ENCODE data around the gene DOCK1.

The DOCK1 gene

DNA sequence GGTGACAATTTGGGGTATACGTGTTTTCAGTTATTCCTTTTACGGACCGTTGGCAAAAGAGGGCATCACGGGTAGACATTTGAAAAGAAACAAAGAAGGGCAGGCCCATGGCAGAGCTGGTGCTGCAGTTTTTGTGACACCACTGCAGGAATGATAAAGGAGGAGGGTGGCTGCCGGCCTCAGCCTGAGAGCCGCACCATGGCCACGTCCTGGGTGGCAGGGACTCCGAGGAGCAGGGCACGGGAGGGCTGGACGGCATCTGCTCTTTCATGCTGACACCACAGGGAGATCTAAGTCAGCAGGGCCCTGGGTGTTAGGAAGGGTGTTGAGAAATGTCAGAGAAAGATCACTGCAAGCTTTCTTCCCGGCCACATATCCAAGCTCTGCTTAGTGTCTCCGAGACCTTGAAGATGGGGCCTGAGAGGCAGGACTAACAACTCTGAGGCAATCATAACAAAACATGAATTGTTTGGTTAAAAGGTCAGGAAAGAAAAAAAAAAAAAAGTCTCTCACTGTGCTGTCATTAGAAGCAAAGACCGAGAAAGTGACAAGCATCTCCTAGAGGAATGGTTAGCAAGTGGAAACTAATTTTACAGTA lies 254.5 kb downstream of the DOCK1 start:
- Histone ChIP-seq H3K27me3 (ENCODE audit: control insufficient read depth in 1 of 2, insufficient read depth in 2 of 2, low read length in 2 of 2) (no peaks in the 10 kb centered on the region), H3K36me3 (ENCODE audit: control insufficient read depth in 2 of 2, insufficient read depth in 2 of 2, low read length in 2 of 2) (no peaks in the 10 kb centered on the region), H3K4me3 (ENCODE audit: low read length in 2 of 2) (no peak overlapping the region), H3K4me1 (ENCODE audit: control insufficient read depth, insufficient read depth, low read length) (peaks cover 3% of the 10 kb centered on the region), H3K9me3 (ENCODE audit: control insufficient read depth in 2 of 2, low read length in 2 of 2) (no peaks in the 10 kb centered on the region), H3K9ac (ENCODE audit: low read length in 2 of 2) (no peak overlapping the region), H3K27ac (ENCODE audit: low read length) (no peak overlapping the region)

DNA sequence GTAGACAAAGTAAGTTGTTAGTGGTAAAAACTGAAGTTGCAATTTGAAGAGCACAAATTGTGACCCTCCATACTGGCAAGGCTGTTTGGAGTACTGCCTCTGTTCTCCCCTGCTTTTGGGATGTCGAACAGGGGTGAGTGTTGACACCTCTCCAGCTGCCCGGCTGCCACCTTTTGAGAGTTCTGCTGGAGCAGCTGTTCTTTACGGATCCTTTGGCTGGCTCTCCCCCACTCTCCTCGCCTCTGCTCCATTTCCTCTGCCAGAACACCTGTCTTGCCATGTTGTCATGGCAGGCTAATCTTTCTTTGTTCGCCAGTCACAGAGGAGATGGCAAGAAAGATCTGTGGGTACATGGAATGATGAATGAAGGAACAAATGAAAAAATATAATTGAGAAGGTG lies 256.3 kb downstream of the DOCK1 start:
- peaks cover 3% of the 10 kb centered on the region for H3K4me1 ChIP-seq (ENCODE audit: control insufficient read depth, insufficient read depth, low read length)
- no peaks in the 10 kb centered on the region for H3K9me3 ChIP-seq (ENCODE audit: control insufficient read depth in 2 of 2, low read length in 2 of 2)
- no peaks in the 10 kb centered on the region for H3K27me3 ChIP-seq (ENCODE audit: control insufficient read depth in 1 of 2, insufficient read depth in 2 of 2, low read length in 2 of 2)
- H3K9ac ChIP-seq (ENCODE audit: low read length in 2 of 2), result no peak overlapping the region
- no peak overlapping the region for H3K27ac ChIP-seq (ENCODE audit: low read length)
- no peak overlapping the region for H3K4me3 ChIP-seq (ENCODE audit: low read length in 2 of 2)
- no peaks in the 10 kb centered on the region for H3K36me3 ChIP-seq (ENCODE audit: control insufficient read depth in 2 of 2, insufficient read depth in 2 of 2, low read length in 2 of 2)

DNA sequence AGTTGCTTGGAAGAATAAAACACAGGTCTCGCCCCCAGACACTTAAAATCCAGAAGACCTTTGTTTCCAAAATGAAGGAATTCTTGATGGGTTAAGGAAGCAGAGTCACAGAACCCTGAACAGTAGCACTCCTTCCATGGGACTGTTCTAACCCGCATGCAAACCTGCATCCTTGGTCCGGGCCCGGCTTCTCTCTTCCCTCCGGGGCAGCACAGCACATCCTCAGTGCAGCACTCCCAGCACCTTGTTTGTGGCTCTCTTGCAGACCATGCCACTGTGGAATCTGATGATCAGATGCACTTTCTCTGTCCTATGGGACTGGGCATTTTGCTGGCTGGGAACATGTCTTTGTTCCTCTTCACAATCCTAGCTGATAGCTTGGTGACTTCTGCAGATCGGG lies 257.6 kb downstream of the DOCK1 start:
- no peaks in the 10 kb centered on the region for H3K27me3 ChIP-seq (ENCODE audit: control insufficient read depth in 1 of 2, insufficient read depth in 2 of 2, low read length in 2 of 2)
- H3K9me3 ChIP-seq (ENCODE audit: control insufficient read depth in 2 of 2, low read length in 2 of 2), result no peaks in the 10 kb centered on the region
- H3K27ac ChIP-seq (ENCODE audit: low read length), result no peak overlapping the region
- no peak overlapping the region for H3K9ac ChIP-seq (ENCODE audit: low read length in 2 of 2)
- no peaks in the 10 kb centered on the region for H3K36me3 ChIP-seq (ENCODE audit: control insufficient read depth in 2 of 2, insufficient read depth in 2 of 2, low read length in 2 of 2)
- H3K4me3 ChIP-seq (ENCODE audit: low read length in 2 of 2), result no peak overlapping the region
- peaks cover 3% of the 10 kb centered on the region for H3K4me1 ChIP-seq (ENCODE audit: control insufficient read depth, insufficient read depth, low read length)

DNA sequence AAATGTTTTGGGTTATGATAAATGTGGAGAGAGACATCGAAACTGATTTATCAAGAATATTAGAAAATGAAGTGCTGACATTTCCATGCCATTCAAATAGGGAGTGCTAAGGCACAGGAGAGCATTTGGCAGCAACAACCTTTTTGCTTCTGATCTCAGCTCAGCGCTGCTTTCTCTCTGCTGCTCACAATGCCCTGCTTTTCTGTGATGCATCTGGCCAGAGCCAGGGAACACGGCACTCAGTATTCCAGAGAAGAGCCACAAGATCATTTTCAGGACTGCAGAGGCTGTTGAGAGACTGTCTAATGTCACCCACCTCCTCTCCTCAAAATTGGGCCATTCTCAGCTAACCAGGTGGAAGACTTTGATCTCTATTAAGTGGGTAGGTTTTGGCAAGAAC lies 263.0 kb downstream of the DOCK1 start:
- H3K9ac ChIP-seq (ENCODE audit: low read length in 2 of 2), result no peak overlapping the region
- no peaks in the 10 kb centered on the region for H3K27me3 ChIP-seq (ENCODE audit: control insufficient read depth in 1 of 2, insufficient read depth in 2 of 2, low read length in 2 of 2)
- H3K36me3 ChIP-seq (ENCODE audit: control insufficient read depth in 2 of 2, insufficient read depth in 2 of 2, low read length in 2 of 2), result peaks cover 0 to 4% of the 10 kb centered on the region in 2 donors
- H3K4me1 ChIP-seq (ENCODE audit: control insufficient read depth, insufficient read depth, low read length), result no peaks in the 10 kb centered on the region
- H3K27ac ChIP-seq (ENCODE audit: low read length), result no peak overlapping the region
- H3K4me3 ChIP-seq (ENCODE audit: low read length in 2 of 2), result no peak overlapping the region
- H3K9me3 ChIP-seq (ENCODE audit: control insufficient read depth in 2 of 2, low read length in 2 of 2), result no peaks in the 10 kb centered on the region

DNA sequence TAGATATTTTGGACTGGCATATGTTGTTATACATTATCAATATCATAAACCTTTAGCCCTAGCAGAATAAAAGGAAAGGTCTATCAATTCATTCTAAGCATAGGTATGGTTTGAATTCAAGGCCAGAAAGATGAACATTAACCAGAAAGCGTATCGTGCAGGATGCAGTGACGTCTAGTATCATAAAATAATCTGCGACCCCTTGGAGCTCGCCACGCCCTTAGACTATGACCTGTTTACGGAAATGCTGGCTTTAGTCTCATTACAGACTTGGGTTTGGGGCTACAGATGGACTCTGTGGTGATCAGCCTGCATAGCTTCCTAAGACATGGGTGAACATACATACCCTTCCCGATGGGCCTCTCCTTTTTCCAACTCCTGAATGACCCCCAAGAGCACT lies 269.6 kb downstream of the DOCK1 start:
- Histone ChIP-seq H3K4me3 (ENCODE audit: low read length in 2 of 2) (no peak overlapping the region), H3K27me3 (ENCODE audit: control insufficient read depth in 1 of 2, insufficient read depth in 2 of 2, low read length in 2 of 2) (no peaks in the 10 kb centered on the region), H3K36me3 (ENCODE audit: control insufficient read depth in 2 of 2, insufficient read depth in 2 of 2, low read length in 2 of 2) (peaks cover 4 to 6% of the 10 kb centered on the region in 2 donors)

DNA sequence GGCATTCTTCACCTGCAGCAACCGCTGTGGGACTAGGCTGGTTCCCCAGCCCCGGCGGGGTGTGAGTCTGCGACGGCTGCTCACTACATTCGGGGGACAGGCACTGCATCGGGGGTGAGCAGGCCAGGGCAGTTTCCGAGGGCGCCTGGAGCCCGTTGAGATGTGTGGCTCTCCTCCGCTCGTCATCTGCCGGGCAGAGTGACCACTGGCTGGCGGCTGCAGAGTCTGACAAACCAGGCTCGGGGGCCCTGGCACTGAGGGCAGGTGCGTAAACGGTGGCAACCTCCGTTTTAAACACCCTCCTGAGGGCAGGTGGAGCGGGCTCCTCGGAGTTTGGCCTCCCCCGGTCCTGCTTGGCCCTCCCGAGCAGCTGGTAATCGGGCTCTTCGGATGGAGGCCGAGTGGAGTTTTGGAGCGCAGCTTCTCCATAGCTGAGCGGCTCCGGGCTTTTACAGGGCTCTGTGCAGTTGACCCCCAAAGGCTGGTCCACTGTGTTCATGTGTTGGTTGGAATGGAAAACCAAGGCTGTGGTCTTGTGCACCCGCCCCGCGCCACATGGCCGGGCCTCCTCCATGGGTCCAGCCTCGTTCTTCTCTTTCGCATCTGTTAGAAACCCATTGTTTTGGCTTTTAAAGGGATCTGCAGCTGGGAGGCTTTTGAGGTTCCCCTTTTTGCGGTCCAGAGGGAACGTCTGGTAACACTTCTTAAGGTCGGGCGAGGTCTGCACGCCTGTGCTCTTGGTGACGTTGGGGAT lies 270.3 kb downstream of the DOCK1 start:
- no peaks in the 10 kb centered on the region for H3K9me3 ChIP-seq (ENCODE audit: control insufficient read depth in 2 of 2, low read length in 2 of 2)
- no peaks in the 10 kb centered on the region for H3K4me1 ChIP-seq (ENCODE audit: control insufficient read depth, insufficient read depth, low read length)
- no peaks in the 10 kb centered on the region for H3K27me3 ChIP-seq (ENCODE audit: control insufficient read depth in 1 of 2, insufficient read depth in 2 of 2, low read length in 2 of 2)
- no peak overlapping the region for H3K27ac ChIP-seq (ENCODE audit: low read length)
- peaks cover 4 to 6% of the 10 kb centered on the region in 2 donors for H3K36me3 ChIP-seq (ENCODE audit: control insufficient read depth in 2 of 2, insufficient read depth in 2 of 2, low read length in 2 of 2)
- no peak overlapping the region for H3K4me3 ChIP-seq (ENCODE audit: low read length in 2 of 2)
- H3K9ac ChIP-seq (ENCODE audit: low read length in 2 of 2), result no peak overlapping the region

More for the DNA sequence above, 269.6 kb downstream of the DOCK1 start:
- Histone ChIP-seq H3K9ac (ENCODE audit: low read length in 2 of 2) (no peak overlapping the region), H3K27ac (ENCODE audit: low read length) (no peak overlapping the region), H3K4me1 (ENCODE audit: control insufficient read depth, insufficient read depth, low read length) (no peaks in the 10 kb centered on the region), H3K9me3 (ENCODE audit: control insufficient read depth in 2 of 2, low read length in 2 of 2) (no peaks in the 10 kb centered on the region)

DNA sequence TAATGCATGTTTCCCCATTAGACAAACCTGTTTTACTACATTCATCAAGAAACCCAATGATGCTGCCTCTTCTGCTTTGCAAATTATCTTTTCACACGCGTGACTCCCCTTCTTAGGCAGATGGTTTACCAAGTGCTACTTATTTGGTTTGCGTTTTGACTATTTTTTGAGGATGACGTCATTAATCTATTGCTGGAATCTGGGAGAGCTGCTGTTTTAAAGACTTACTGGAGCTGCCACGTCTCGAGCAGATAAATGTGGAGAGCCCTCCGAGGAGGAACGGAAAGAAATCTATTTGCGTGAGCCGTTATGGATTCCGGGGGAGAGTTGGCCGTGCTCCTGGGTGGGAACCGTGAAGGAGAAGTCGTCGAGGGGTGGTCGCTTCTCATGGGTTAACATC lies 271.4 kb downstream of the DOCK1 start:
- Histone ChIP-seq H3K9me3 (ENCODE audit: control insufficient read depth in 2 of 2, low read length in 2 of 2) (no peaks in the 10 kb centered on the region), H3K27me3 (ENCODE audit: control insufficient read depth in 1 of 2, insufficient read depth in 2 of 2, low read length in 2 of 2) (no peaks in the 10 kb centered on the region), H3K4me1 (ENCODE audit: control insufficient read depth, insufficient read depth, low read length) (no peaks in the 10 kb centered on the region), H3K9ac (ENCODE audit: low read length in 2 of 2) (no peak overlapping the region), H3K27ac (ENCODE audit: low read length) (no peak overlapping the region), H3K4me3 (ENCODE audit: low read length in 2 of 2) (no peak overlapping the region), H3K36me3 (ENCODE audit: control insufficient read depth in 2 of 2, insufficient read depth in 2 of 2, low read length in 2 of 2) (peaks cover 4 to 6% of the 10 kb centered on the region in 2 donors)

DNA sequence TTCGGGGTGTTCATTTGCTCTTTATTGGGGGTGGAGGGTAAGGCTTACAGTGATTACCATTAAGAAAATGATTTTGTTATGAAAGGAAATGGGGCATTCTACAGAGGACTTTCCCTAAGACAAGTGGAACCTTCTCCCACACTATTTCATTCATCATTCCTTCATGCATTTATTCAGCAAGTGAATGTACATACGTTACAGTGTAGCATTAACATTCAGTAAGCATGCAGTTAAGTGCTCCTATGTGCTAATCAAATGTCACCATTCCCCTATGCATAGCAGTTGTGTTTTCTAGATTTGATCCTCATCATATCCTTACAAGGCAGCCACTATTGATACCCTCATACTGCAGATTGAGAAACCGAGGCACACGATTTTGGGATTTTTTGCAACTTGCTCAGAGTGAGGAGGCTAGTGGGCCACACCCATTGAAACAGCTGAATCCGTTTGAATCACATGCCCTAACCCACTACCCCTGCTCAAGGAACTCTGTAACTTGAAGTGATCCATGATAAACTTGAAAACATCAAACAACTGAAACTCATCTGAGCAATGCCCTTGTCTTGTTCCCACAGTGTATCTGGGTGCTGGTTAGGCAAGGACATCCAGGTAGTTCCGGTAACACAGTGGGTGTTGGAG lies 274.5 kb downstream of the DOCK1 start:
- H3K4me3 ChIP-seq (ENCODE audit: low read length in 2 of 2), result no peak overlapping the region
- H3K27ac ChIP-seq (ENCODE audit: low read length), result no peak overlapping the region
- no peaks in the 10 kb centered on the region for H3K27me3 ChIP-seq (ENCODE audit: control insufficient read depth in 1 of 2, insufficient read depth in 2 of 2, low read length in 2 of 2)
- H3K9me3 ChIP-seq (ENCODE audit: control insufficient read depth in 2 of 2, low read length in 2 of 2), result no peaks in the 10 kb centered on the region
- peaks cover 2 to 4% of the 10 kb centered on the region in 2 donors for H3K36me3 ChIP-seq (ENCODE audit: control insufficient read depth in 2 of 2, insufficient read depth in 2 of 2, low read length in 2 of 2)
- H3K4me1 ChIP-seq (ENCODE audit: control insufficient read depth, insufficient read depth, low read length), result no peaks in the 10 kb centered on the region
- H3K9ac ChIP-seq (ENCODE audit: low read length in 2 of 2), result no peak overlapping the region

DNA sequence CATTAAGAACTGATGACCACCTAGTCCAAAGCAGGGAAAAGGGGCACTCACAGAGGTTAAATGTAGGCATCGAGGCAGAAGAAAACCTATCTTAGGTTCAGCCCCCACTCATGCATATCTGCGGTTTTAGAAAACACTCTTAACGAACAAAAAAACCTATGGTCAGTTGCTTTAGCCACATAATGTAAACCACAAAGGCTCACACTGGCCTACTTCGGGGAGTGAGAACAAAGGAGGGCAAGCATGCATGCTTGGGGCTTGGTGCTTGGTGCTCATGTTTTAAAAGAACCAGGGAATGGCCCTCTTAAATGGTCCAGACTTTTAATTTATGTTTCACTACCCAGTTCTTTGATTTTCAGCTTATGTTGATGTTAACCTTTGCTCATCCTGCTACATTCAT lies 276.9 kb downstream of the DOCK1 start:
- Histone ChIP-seq H3K27me3 (ENCODE audit: control insufficient read depth in 1 of 2, insufficient read depth in 2 of 2, low read length in 2 of 2) (no peaks in the 10 kb centered on the region), H3K9me3 (ENCODE audit: control insufficient read depth in 2 of 2, low read length in 2 of 2) (no peaks in the 10 kb centered on the region), H3K9ac (ENCODE audit: low read length in 2 of 2) (no peak overlapping the region), H3K4me1 (ENCODE audit: control insufficient read depth, insufficient read depth, low read length) (no peaks in the 10 kb centered on the region), H3K4me3 (ENCODE audit: low read length in 2 of 2) (no peak overlapping the region), H3K36me3 (ENCODE audit: control insufficient read depth in 2 of 2, insufficient read depth in 2 of 2, low read length in 2 of 2) (peaks cover 2 to 4% of the 10 kb centered on the region in 2 donors), H3K27ac (ENCODE audit: low read length) (no peak overlapping the region)

DNA sequence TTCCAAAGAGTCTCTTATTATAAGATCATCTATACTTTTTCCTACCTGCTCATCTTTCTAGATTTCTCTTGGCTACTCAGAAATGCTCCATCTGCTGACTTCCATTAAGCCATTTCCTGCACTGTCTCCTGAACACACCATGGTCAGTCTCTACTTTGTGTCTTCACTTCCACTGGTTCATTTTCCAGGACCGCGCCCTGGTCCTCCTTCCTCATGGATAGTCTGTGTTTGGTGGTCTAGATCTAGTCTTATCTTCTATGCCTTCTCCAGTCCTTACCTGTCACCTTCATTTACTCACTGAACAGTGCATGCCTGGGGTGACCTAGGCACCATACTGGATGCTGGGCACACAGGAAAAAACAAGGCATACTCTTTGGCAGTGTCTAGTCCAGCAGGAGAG lies 279.4 kb downstream of the DOCK1 start:
- H3K4me3 ChIP-seq (ENCODE audit: low read length in 2 of 2), result no peak overlapping the region
- H3K4me1 ChIP-seq (ENCODE audit: control insufficient read depth, insufficient read depth, low read length), result no peaks in the 10 kb centered on the region

DNA sequence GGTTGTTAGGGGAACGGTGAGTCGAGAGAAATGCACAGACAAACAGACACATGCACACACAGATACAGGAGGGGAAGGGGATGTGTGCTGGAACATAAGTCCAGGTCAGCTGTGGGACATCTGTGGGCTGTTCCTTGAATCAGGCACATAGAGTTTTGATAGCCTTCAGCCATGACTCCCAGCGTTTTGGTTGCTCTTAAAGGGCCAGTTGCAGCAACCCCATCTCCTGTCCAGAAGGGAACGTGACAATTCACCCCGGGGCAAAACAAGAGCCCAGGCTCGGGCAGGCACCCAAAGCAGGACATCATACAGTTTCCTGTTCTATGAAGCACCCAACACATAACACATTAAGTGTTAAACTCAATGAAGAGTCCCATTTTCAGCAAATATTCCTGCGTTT lies 281.6 kb downstream of the DOCK1 start:
- peaks cover 3 to 11% of the 10 kb centered on the region in 2 donors for H3K27me3 ChIP-seq (ENCODE audit: control insufficient read depth in 1 of 2, insufficient read depth in 2 of 2, low read length in 2 of 2)
- no peaks in the 10 kb centered on the region for H3K4me1 ChIP-seq (ENCODE audit: control insufficient read depth, insufficient read depth, low read length)
- H3K9ac ChIP-seq (ENCODE audit: low read length in 2 of 2), result no peak overlapping the region
- H3K36me3 ChIP-seq (ENCODE audit: control insufficient read depth in 2 of 2, insufficient read depth in 2 of 2, low read length in 2 of 2), result peaks cover 0 to 3% of the 10 kb centered on the region in 2 donors
- H3K27ac ChIP-seq (ENCODE audit: low read length), result no peak overlapping the region
- H3K4me3 ChIP-seq (ENCODE audit: low read length in 2 of 2), result no peak overlapping the region
- no peaks in the 10 kb centered on the region for H3K9me3 ChIP-seq (ENCODE audit: control insufficient read depth in 2 of 2, low read length in 2 of 2)

More for the DNA sequence above, 279.4 kb downstream of the DOCK1 start:
- H3K27ac ChIP-seq (ENCODE audit: low read length), result no peak overlapping the region
- no peaks in the 10 kb centered on the region for H3K9me3 ChIP-seq (ENCODE audit: control insufficient read depth in 2 of 2, low read length in 2 of 2)
- H3K36me3 ChIP-seq (ENCODE audit: control insufficient read depth in 2 of 2, insufficient read depth in 2 of 2, low read length in 2 of 2), result peaks cover 0 to 3% of the 10 kb centered on the region in 2 donors
- H3K9ac ChIP-seq (ENCODE audit: low read length in 2 of 2), result no peak overlapping the region
- H3K27me3 ChIP-seq (ENCODE audit: control insufficient read depth in 1 of 2, insufficient read depth in 2 of 2, low read length in 2 of 2), result peaks cover under 1 to 3% of the 10 kb centered on the region in 2 donors
